HepG2 (cell line): ENCODE measurements around the gene TGFBR1. TPM values are rescaled to one million over a fixed set of nuclear protein-coding genes. Genes with fewer than 3 reads are reported as not detected.

ENCODE experiments used
- ATAC-seq: fragments of 200-7000 bp; cut with Tn5 transposase; 3 replicates; pipeline ENCODE4 v1.9.1; 2020; ENCODE audit warnings: mild to moderate bottlenecking, moderate library complexity
- BruUV-seq: library from RNA; stranded (reverse); fragments of 400-500 nt; replicated peaks from 2 replicates; lab custom pipeline; 2021; lab: Mats Ljungman, UMichigan
- CTCF ChIA-PET: fragments of 300-600 bp; formaldehyde crosslinking; extraction: SDS; loops from one replicate; lab custom pipeline; 2021; ENCODE audit warnings: low total read pairs, inconsistent platforms, low intra/inter-chr PET ratio; lab: Yijun Ruan, JAX
- POLR2A ChIA-PET: fragments of 350-600 bp; sonication (Branson Sonifier 250); formaldehyde crosslinking; loops from one replicate; lab custom pipeline; 2020; ENCODE audit warnings: antibody characterized with exemption, inconsistent platforms; lab: Yijun Ruan, JAX
- DNase-seq: peaks from one replicate; pipeline ENCODE4 v3.0.0-alpha.2; 2015; ENCODE audit warnings: low spot score
- FAIRE-seq: peaks from 3 replicates; lab custom pipeline; 2011; peaks lifted over from hg19 to GRCh38; lab: Jason Lieb, UNC
- H2AFZ ChIP-seq: one replicate; pipeline ENCODE4 v1.6.1; 2011; ENCODE audit warnings: low read length, inconsistent platforms
- H3K27ac ChIP-seq: fragments of 300-600 bp; 3 replicates; pipeline ENCODE4 v1.8.0; 2011; ENCODE audit warnings: mixed run types, mild to moderate bottlenecking, mixed read lengths, low read length, inconsistent platforms; ENCODE audit not compliant: insufficient read depth; ENCODE audit errors: extremely low read length
- H3K27me3 ChIP-seq, 2 experiments: fragments of 200-600 bp in 1 of 2; 2 replicates in 1 of 2; 3 replicates in 1 of 2; pipeline versions ENCODE4 v1.6.0 to v1.8.0; 2011; ENCODE audit warnings: low read length in 2 of 2, mild to moderate bottlenecking in 2 of 2, moderate library complexity in 2 of 2, inconsistent platforms in 1 of 2; ENCODE audit not compliant: insufficient read depth in 2 of 2, control insufficient read depth in 1 of 2
- H3K36me3 ChIP-seq, 2 experiments: fragments of 200-600 bp in 1 of 2; replicated peaks in 1 of 2; 2 replicates in 1 of 2; 3 replicates in 1 of 2; pipeline versions ENCODE4 v1.5.1 to v1.8.0; 2011; ENCODE audit warnings: low read length in 2 of 2, inconsistent platforms in 1 of 2; ENCODE audit not compliant: insufficient read depth in 2 of 2, control insufficient read depth in 1 of 2
- H3K4me1 ChIP-seq: 2 replicates; pipeline ENCODE4 v1.5.1; 2012; ENCODE audit warnings: low read length, inconsistent platforms; ENCODE audit not compliant: insufficient read depth
- H3K4me2 ChIP-seq: 2 replicates; pipeline ENCODE4 v1.6.0; 2011; ENCODE audit warnings: low read depth, low read length, inconsistent platforms
- H3K4me3 ChIP-seq, 3 experiments: fragments of 200-600 bp in 1 of 3; sonication (generic), shearing (Covaris generic) in 1 of 3; replicated peaks in 1 of 3; 2 replicates each; pipeline ENCODE4 v1.5.1; 2011 to 2016; ENCODE audit warnings: low read length in 3 of 3, inconsistent platforms in 2 of 3, low read depth in 2 of 3, mild to moderate bottlenecking in 2 of 3, control low read depth in 1 of 3, mixed read lengths in 1 of 3; ENCODE audit not compliant: insufficient read depth in 1 of 3
- H3K79me2 ChIP-seq: one replicate; pipeline ENCODE4 v1.6.1; 2011; ENCODE audit warnings: low read length, inconsistent platforms; ENCODE audit not compliant: insufficient read depth
- H3K9ac ChIP-seq: 2 replicates; pipeline ENCODE4 v1.6.0; 2011; ENCODE audit warnings: mild to moderate bottlenecking, low read depth, low read length, inconsistent platforms; ENCODE audit not compliant: insufficient read depth
- H3K9me3 ChIP-seq: 2 replicates; pipeline ENCODE4 v1.5.1; 2012; ENCODE audit warnings: mild to moderate bottlenecking, low read length
- H4K20me1 ChIP-seq: 2 replicates; pipeline ENCODE4 v1.6.0; 2011; ENCODE audit warnings: inconsistent platforms, mild to moderate bottlenecking, low read length, moderate library complexity; ENCODE audit not compliant: insufficient read depth
- KDM4B ChIP-seq: sonication (generic); formaldehyde crosslinking; IDR thresholded peaks from 2 replicates; pipeline ENCODE4 v1.4.0; 2020; ENCODE audit warnings: missing genetic modification reagents
- KMT2B ChIP-seq: IDR thresholded peaks from 2 replicates; pipeline ENCODE4 v1.6.1; 2016; ENCODE audit warnings: missing genetic modification reagents, missing compliant biosample characterization
- NR2C2 ChIP-seq: sonication (generic); formaldehyde crosslinking; IDR thresholded peaks from 2 replicates; pipeline ENCODE4 v1.4.0; 2020; ENCODE audit warnings: missing genetic modification reagents, mild to moderate bottlenecking, moderate library complexity, borderline replicate concordance
- TRIM22 ChIP-seq: fragments of 450-650 bp; IDR thresholded peaks from 2 replicates; pipeline ENCODE4 v1.6.1; 2017
- ZBTB38 ChIP-seq: sonication (generic); formaldehyde crosslinking; IDR thresholded peaks from 2 replicates; pipeline ENCODE4 v1.5.1; 2020; ENCODE audit warnings: mild to moderate bottlenecking, missing genetic modification reagents
- ZNF205 ChIP-seq: IDR thresholded peaks from 2 replicates; pipeline ENCODE4 v1.6.1; 2018; ENCODE audit warnings: missing biosample characterization, missing genetic modification reagents
- ZNF235 ChIP-seq: sonication (generic); formaldehyde crosslinking; IDR thresholded peaks from 2 replicates; pipeline ENCODE4 v1.8.1; 2023; ENCODE audit warnings: mild to moderate bottlenecking, missing genetic modification reagents, borderline replicate concordance
- WGBS: methylation state at CpG from one replicate; pipeline ENCODE4 v1.1.6; 2017; ENCODE audit warnings: low lambda C conversion rate; 5-methylcytosine and 5-hydroxymethylcytosine counted together
- in situ Hi-C: cut with HindIII; loops from 2 replicates; pipeline ENCODE4 v1.10.0; 2017; ENCODE audit warnings: low pct_unique_long_range_greater_than_20kb; ENCODE audit not compliant: extremely low pct_ligation_motif_present
- intact Hi-C: fragments of 100-400 bp; cut with micrococcal nuclease; formaldehyde crosslinking; loops from one replicate; pipeline ENCODE4 v1.10.0; 2022; ENCODE audit not compliant: unreplicated experiment
- polyA plus RNA-seq, 8 experiments: library from polyadenylated mRNA; depleted of rRNA in 3 of 8; stranded (reverse) in 7 of 8; unstranded in 1 of 8; fragments of >200 nt; fragmentation: Illumina TruSeq in 4 of 8; extraction: Trizol in 4 of 8; gene quantifications; 2 replicates each; pipeline versions ENCODE4 v1.2.1 to v1.2.3, GENCODE V29; 2011 to 2016; ENCODE audit warnings: low read depth in 4 of 8, missing spikeins in 1 of 8, mixed read lengths in 1 of 8; ENCODE audit not compliant: insufficient read depth in 1 of 8
- total RNA-seq, 5 experiments: library from RNA; depleted of rRNA; stranded (reverse); fragments of >200 nt; fragmentation: Illumina TruSeq; extraction: Trizol; gene quantifications; 2 replicates each; pipeline ENCODE4 v1.2.3, GENCODE V29; 2016; ENCODE audit warnings: low read depth in 1 of 5
- TF ChIP-seq, protein P1 (sequence below): sonication (generic); formaldehyde crosslinking; IDR thresholded peaks from 2 replicates; pipeline ENCODE4 v1.9.0; 2021; ENCODE audit warnings: missing genetic modification reagents, borderline replicate concordance
- TF ChIP-seq, protein P2 (sequence below): sonication (generic); formaldehyde crosslinking; IDR thresholded peaks from 2 replicates; pipeline ENCODE4 v1.5.0; 2020; ENCODE audit warnings: mild to moderate bottlenecking, missing genetic modification reagents
- TF ChIP-seq, protein P3 (sequence below): sonication (generic); formaldehyde crosslinking; IDR thresholded peaks from 2 replicates; pipeline ENCODE4 v1.4.0; 2020; ENCODE audit warnings: missing genetic modification reagents
- TF ChIP-seq, protein P4 (sequence below): sonication (generic); formaldehyde crosslinking; IDR thresholded peaks from 2 replicates; pipeline ENCODE4 v1.4.0; 2020; ENCODE audit warnings: missing genetic modification reagents

TGFBR1 gene
- total and polyA plus RNA-seq, 2 of the 13 experiments (the other 11 are each of a cell fraction or from before 2014, with no cell fraction given), result 16.8 to 23.9 TPM

DNA sequence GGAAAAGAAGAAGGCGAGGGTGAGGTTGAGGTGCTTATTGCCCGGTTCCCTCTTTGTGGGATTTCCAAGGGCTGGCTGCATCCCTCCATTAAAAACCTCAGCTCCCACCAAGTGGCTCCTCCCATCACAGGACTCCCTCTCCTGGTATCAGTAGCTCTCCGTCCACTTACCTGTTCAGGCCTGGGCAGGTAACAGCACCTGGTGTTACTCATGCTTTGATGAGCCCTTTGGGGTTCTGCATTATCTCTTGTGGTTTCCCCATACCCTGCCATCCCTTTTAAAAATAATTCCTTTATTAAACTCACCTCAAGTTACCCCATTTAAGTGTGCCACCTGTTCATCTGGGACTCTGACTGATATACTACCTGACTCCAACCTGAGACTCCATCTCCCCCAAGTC lies 17.5 kb upstream of the TGFBR1 start (continued):
- TF ChIP-seq, protein P1, sequence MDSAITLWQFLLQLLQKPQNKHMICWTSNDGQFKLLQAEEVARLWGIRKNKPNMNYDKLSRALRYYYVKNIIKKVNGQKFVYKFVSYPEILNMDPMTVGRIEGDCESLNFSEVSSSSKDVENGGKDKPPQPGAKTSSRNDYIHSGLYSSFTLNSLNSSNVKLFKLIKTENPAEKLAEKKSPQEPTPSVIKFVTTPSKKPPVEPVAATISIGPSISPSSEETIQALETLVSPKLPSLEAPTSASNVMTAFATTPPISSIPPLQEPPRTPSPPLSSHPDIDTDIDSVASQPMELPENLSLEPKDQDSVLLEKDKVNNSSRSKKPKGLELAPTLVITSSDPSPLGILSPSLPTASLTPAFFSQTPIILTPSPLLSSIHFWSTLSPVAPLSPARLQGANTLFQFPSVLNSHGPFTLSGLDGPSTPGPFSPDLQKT, result no peak
- TF ChIP-seq ZNF205 (CRISPR knock-in tag) (no peak), TRIM22 (no peak), NR2C2 (no peak), KDM4B (CRISPR knock-in tag) (no peak)
- TF ChIP-seq, protein P2, sequence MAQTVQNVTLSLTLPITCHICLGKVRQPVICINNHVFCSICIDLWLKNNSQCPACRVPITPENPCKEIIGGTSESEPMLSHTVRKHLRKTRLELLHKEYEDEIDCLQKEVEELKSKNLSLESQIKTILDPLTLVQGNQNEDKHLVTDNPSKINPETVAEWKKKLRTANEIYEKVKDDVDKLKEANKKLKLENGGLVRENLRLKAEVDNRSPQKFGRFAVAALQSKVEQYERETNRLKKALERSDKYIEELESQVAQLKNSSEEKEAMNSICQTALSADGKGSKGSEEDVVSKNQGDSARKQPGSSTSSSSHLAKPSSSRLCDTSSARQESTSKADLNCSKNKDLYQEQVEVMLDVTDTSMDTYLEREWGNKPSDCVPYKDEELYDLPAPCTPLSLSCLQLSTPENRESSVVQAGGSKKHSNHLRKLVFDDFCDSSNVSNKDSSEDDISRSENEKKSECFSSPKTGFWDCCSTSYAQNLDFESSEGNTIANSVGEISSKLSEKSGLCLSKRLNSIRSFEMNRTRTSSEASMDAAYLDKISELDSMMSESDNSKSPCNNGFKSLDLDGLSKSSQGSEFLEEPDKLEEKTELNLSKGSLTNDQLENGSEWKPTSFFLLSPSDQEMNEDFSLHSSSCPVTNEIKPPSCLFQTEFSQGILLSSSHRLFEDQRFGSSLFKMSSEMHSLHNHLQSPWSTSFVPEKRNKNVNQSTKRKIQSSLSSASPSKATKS (CRISPR knock-in tag), result no peak
- TF ChIP-seq, all 625 proteins: peak for 0

- Histone ChIP-seq H3K4me3 (no peak overlapping the region), H3K4me1 (no peaks in the 10 kb centered on the region), H3K36me3 (no peaks in the 10 kb centered on the region), H3K4me2 (no peak overlapping the region), H2AFZ (no peak overlapping the region), H3K79me2 (no peaks in the 10 kb centered on the region), H4K20me1 (no peaks in the 10 kb centered on the region), H3K9ac (no peak overlapping the region), H3K9me3 (peaks cover 6% of the 10 kb centered on the region; the same call in 1 of the 2 replicates), H3K27ac (no peak overlapping the region), H3K27me3 (peaks cover 0 to 17% of the 10 kb centered on the region in 2 experiments; a peak in 3 of 5 replicates)
- DNase-seq, result no peak
- no TSS peak for BruUV-seq
- ChIA-PET CTCF (no interaction called here), POLR2A (no interaction called here)
- in situ Hi-C loops (no loop called here), intact Hi-C loops (no loop called here)
- no peak for TF ChIP-seq KMT2B (CRISPR knock-in tag)
- no peak for TF ChIP-seq ZBTB38
- TF ChIP-seq, protein P3, sequence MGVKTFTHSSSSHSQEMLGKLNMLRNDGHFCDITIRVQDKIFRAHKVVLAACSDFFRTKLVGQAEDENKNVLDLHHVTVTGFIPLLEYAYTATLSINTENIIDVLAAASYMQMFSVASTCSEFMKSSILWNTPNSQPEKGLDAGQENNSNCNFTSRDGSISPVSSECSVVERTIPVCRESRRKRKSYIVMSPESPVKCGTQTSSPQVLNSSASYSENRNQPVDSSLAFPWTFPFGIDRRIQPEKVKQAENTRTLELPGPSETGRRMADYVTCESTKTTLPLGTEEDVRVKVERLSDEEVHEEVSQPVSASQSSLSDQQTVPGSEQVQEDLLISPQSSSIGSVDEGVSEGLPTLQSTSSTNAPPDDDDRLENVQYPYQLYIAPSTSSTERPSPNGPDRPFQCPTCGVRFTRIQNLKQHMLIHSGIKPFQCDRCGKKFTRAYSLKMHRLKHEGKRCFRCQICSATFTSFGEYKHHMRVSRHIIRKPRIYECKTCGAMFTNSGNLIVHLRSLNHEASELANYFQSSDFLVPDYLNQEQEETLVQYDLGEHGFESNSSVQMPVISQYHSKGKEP (CRISPR knock-in tag), result no peak
- TF ChIP-seq, protein P4, sequence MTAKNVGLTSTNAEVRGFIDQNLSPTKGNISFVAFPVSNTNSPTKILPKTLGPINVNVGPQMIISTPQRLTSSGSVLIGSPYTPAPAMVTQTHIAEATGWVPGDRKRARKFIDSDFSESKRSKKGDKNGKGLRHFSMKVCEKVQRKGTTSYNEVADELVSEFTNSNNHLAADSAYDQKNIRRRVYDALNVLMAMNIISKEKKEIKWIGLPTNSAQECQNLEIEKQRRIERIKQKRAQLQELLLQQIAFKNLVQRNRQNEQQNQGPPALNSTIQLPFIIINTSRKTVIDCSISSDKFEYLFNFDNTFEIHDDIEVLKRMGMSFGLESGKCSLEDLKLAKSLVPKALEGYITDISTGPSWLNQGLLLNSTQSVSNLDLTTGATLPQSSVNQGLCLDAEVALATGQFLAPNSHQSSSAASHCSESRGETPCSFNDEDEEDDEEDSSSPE (CRISPR knock-in tag), result no peak
- no peak for TF ChIP-seq ZNF235
- FAIRE-seq, result no peak
- no peak for ATAC-seq
- 16% methylated on average over 5 of the region's 5 CpGs for WGBS
These were observed 14.4 kb upstream of the TGFBR1 start for GRCh38 chr9:99090336-99091130.
